ENCODE measurements around the gene PDE6B.

GRCh38 chr4:620201-620600 is 5.2 kb upstream of the PDE6B start:
- TF ChIP-seq POLR2A (IDR thresholded peaks at IDR 0.05; ENCODE audit: low read depth), result no peak
- TF ChIP-seq, protein P1, sequence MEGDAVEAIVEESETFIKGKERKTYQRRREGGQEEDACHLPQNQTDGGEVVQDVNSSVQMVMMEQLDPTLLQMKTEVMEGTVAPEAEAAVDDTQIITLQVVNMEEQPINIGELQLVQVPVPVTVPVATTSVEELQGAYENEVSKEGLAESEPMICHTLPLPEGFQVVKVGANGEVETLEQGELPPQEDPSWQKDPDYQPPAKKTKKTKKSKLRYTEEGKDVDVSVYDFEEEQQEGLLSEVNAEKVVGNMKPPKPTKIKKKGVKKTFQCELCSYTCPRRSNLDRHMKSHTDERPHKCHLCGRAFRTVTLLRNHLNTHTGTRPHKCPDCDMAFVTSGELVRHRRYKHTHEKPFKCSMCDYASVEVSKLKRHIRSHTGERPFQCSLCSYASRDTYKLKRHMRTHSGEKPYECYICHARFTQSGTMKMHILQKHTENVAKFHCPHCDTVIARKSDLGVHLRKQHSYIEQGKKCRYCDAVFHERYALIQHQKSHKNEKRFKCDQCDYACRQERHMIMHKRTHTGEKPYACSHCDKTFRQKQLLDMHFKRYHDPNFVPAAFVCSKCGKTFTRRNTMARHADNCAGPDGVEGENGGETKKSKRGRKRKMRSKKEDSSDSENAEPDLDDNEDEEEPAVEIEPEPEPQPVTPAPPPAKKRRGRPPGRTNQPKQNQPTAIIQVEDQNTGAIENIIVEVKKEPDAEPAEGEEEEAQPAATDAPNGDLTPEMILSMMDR (IDR thresholded peaks at IDR 0.05), result no peak
- no peak for TF ChIP-seq POLR2AphosphoS5 (IDR thresholded peaks at IDR 0.05)

Data from esophagus muscularis mucosa (tissue), 3 donors.